Thymus (tissue), 11 donors: Measurements from ENCODE around the gene MAD1L1. TPM values are rescaled to one million over a fixed set of nuclear protein-coding genes. Genes with fewer than 3 reads are reported as not detected.
"Not testable (repeated sequence)": the region's sequence is repeated elsewhere in the genome, so short reads cannot be mapped to it uniquely, and the experiment has no call there.

Source experiments
- DNase-seq, 9 donors: peaks; one replicate each; pipeline ENCODE4 v3.0.0-alpha.2; 2013; ENCODE audit warnings: low spot score in 9 of 9, low read depth in 6 of 9, missing footprints in 1 of 9
- H3K27ac ChIP-seq, 2 donors: one replicate each; pipeline ENCODE4 v1.5.1; 2013; ENCODE audit warnings: control low read depth in 1 of 2, low read depth in 1 of 2, low read length in 1 of 2, mild to moderate bottlenecking in 1 of 2, moderate library complexity in 1 of 2
- H3K27me3 ChIP-seq, 2 donors: one replicate each; pipeline ENCODE4 v1.5.1; 2013; ENCODE audit warnings: low read length in 1 of 2; ENCODE audit not compliant: control insufficient read depth in 2 of 2, insufficient read depth in 1 of 2
- H3K36me3 ChIP-seq, 2 donors: one replicate each; pipeline ENCODE4 v1.5.1; 2013; ENCODE audit warnings: low read length in 1 of 2, mild to moderate bottlenecking in 1 of 2, moderate library complexity in 1 of 2; ENCODE audit not compliant: control insufficient read depth in 2 of 2, insufficient read depth in 2 of 2
- H3K4me1 ChIP-seq, 2 donors: one replicate each; pipeline ENCODE4 v1.5.1; 2013; ENCODE audit warnings: low read length in 2 of 2; ENCODE audit not compliant: control insufficient read depth in 2 of 2, insufficient read depth in 2 of 2
- H3K4me3 ChIP-seq, 2 donors: one replicate each; pipeline ENCODE4 v1.5.1; 2013; ENCODE audit warnings: low read length in 2 of 2, control low read depth in 1 of 2, mild to moderate bottlenecking in 1 of 2
- H3K9me3 ChIP-seq, 2 donors: one replicate each; pipeline ENCODE4 v1.5.1; 2013; ENCODE audit warnings: low read length in 1 of 2, mild to moderate bottlenecking in 1 of 2; ENCODE audit not compliant: control insufficient read depth in 2 of 2, insufficient read depth in 1 of 2
- WGBS: extraction: QIAGEN DNeasy Blood & Tissue Kit; methylation state at CpG from one replicate; pipeline ENCODE4 v1.1.7; 2013; 5-methylcytosine and 5-hydroxymethylcytosine counted together
- polyA plus RNA-seq: library from polyadenylated mRNA; stranded (reverse); fragments of 200-250 nt; gene quantifications from one replicate; pipeline ENCODE4 v1.2.3, GENCODE V29; 2013
- total RNA-seq: library from RNA; stranded (reverse); fragments of 120-200 nt; gene quantifications from one replicate; pipeline ENCODE4 v1.2.4, GENCODE V29; 2013
- donor health status: healthy.

MAD1L1 gene
- total and polyA plus RNA-seq, 2 donors, result 93.3 to 103 TPM

- Histone ChIP-seq H3K4me1 (peaks cover 22 to 73% of the 10 kb centered on the region in 2 donors), H3K4me3 (peak overlapping the region in 1 of 2 donors; percentile 43), H3K27me3 (no peaks in the 10 kb centered on the region), H3K36me3 (peaks cover 10 to 33% of the 10 kb centered on the region in 2 donors), H3K9me3 (peaks cover 0 to 11% of the 10 kb centered on the region in 2 donors), H3K27ac (peak overlapping the region in 1 of 2 donors; percentile 86)
- 96% methylated on average over 13 of the region's 13 CpGs for WGBS
- peak in 1 of 9 donors; percentile 29 for DNase-seq
These were observed 167.2 kb downstream of the MAD1L1 start for GRCh38 chr7:2065528-2065927.

- no peak for DNase-seq
- H3K36me3 ChIP-seq, result peaks cover 13 to 30% of the 10 kb centered on the region in 2 donors
- no peak overlapping the region for H3K27ac ChIP-seq
- H3K4me3 ChIP-seq, result no peak overlapping the region
- H3K9me3 ChIP-seq, result peaks cover 4 to 25% of the 10 kb centered on the region in 2 donors
- H3K27me3 ChIP-seq, result no peaks in the 10 kb centered on the region
- WGBS, result 83% methylated on average over 24 of the region's 24 CpGs
- H3K4me1 ChIP-seq, result peaks cover 18 to 55% of the 10 kb centered on the region in 2 donors
These were observed 169.0 kb downstream of the MAD1L1 start for GRCh38 chr7:2063563-2064260.

DNA sequence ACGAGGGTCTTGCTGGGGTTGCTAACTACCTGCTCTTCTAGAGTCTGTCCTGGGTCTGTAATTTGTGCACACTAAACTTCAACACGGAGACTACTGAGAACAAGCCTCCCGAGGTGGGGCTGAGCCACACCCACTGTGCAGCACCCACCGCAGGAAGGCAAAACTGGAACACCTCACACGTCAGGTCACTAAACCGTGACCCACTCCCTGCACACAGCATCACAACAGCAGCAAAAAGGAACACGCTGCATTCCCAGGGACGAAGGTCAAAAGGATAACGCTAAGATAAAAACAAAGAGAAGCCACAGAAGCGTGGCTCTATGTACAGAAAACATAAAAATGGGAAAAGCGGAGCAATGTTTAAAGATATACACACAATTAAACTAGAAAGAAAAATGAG is 170.1 kb downstream of the MAD1L1 start:
- Histone ChIP-seq H3K9me3 (peaks cover 4 to 25% of the 10 kb centered on the region in 2 donors), H3K27ac (no peak overlapping the region), H3K4me1 (peaks cover 18 to 44% of the 10 kb centered on the region in 2 donors), H3K36me3 (peaks cover 11 to 27% of the 10 kb centered on the region in 2 donors), H3K27me3 (no peaks in the 10 kb centered on the region), H3K4me3 (no peak overlapping the region)
- no peak for DNase-seq
- 96% methylated on average over 11 of the region's 11 CpGs for WGBS

- Histone ChIP-seq H3K27me3 (no peaks in the 10 kb centered on the region), H3K36me3 (peaks cover 9 to 21% of the 10 kb centered on the region in 2 donors), H3K4me3 (no peak overlapping the region), H3K4me1 (peaks cover 6 to 33% of the 10 kb centered on the region in 2 donors), H3K27ac (no peak overlapping the region), H3K9me3 (peaks cover 4 to 25% of the 10 kb centered on the region in 2 donors)
- WGBS, result 98% methylated on average over 11 of the region's 11 CpGs
- DNase-seq, result no peak
These were observed 172.0 kb downstream of the MAD1L1 start for GRCh38 chr7:2060701-2061100.

DNA sequence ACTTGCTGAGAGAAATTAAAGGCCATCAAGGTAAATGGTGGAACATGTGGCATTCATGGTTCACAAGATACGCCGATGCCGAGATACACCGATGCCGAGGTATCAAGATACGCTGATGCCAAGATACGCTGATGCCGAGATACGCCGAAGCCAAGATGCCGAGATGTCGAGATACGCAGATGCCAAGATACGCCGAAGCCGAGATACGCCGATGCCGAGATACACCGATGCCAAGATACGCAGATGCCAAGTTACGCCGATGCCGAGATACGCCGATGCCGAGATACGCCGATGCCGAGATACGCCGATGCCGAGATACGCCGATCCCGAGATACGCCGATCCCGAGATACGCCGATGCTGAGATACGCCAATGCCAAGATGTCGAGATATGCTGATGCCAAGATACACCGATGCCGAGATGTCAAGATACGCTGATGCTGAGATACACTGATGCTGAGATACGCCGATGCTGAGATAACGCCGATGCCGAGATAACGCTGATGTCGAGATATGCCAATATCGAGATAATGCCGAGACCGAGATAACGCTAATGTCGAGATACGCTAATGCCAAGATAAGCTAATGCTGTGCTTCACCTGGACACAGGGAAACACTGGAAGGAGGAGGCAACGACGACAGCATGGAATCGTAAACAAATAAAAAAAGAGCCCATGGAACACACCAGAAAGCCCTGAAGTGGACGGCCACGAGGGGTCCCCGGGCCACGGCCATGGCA is 172.6 kb downstream of the MAD1L1 start:
- Histone ChIP-seq H3K4me3 (no peak overlapping the region), H3K36me3 (peaks cover 9 to 24% of the 10 kb centered on the region in 2 donors), H3K27me3 (no peaks in the 10 kb centered on the region), H3K9me3 (peaks cover 4 to 25% of the 10 kb centered on the region in 2 donors), H3K27ac (no peak overlapping the region), H3K4me1 (peaks cover 0 to 29% of the 10 kb centered on the region in 2 donors)
- WGBS, result 97% methylated on average over 66 of the region's 66 CpGs
- no peak for DNase-seq

DNA sequence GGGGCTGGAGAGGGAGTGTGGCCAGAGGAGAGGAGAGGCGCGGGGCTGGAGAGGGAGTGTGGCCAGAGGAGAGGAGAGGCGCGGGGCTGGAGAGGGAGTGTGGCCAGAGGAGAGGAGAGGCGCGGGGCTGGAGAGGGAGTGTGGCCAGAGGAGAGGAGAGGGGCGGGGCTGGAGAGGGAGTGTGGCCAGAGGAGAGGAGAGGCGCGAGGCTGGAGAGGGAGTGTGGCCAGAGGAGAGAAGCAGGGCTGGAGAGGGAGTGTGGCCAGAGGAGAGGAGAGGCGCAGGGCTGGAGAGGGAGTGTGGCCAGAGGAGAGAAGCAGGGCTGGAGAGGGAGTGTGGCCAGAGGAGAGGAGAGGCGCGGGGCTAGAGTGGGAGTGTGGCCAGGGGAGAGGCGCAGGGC is 174.5 kb downstream of the MAD1L1 start:
- peaks cover 16 to 19% of the 10 kb centered on the region in 2 donors for H3K36me3 ChIP-seq
- H3K4me3 ChIP-seq, H3K27me3 ChIP-seq, H3K27ac ChIP-seq, DNase-seq: not testable (repeated sequence)
- WGBS, result over 99% methylated on average over 6 of the region's 13 CpGs
- peaks cover 4 to 25% of the 10 kb centered on the region in 2 donors for H3K9me3 ChIP-seq
- peaks cover 0 to 17% of the 10 kb centered on the region in 2 donors for H3K4me1 ChIP-seq

DNA sequence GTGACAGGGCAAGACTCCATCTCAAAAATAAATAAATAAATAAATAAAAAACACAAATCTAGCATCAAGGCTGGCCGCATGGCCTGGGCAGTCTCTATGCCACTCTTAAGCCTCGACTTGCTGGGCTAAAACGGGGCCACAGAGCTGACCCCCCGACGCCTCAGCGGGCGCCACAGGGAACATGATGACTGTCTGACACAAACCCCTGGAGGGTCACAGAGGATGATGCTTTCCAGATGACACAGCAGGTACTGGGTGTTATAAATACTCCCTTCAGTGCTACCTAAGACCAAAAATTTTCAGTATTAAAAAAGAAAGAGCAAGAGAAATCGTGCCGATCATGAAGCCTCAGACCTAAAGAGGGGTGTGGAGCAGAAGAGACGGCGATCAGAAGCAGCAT is 176.8 kb downstream of the MAD1L1 start:
- Histone ChIP-seq H3K4me3 (no peak overlapping the region), H3K36me3 (peaks cover 12 to 18% of the 10 kb centered on the region in 2 donors), H3K27ac (no peak overlapping the region), H3K27me3 (no peaks in the 10 kb centered on the region), H3K4me1 (peaks cover 4 to 29% of the 10 kb centered on the region in 2 donors), H3K9me3 (peaks cover 4 to 18% of the 10 kb centered on the region in 2 donors)
- 97% methylated on average over 11 of the region's 11 CpGs for WGBS
- DNase-seq, result no peak

DNA sequence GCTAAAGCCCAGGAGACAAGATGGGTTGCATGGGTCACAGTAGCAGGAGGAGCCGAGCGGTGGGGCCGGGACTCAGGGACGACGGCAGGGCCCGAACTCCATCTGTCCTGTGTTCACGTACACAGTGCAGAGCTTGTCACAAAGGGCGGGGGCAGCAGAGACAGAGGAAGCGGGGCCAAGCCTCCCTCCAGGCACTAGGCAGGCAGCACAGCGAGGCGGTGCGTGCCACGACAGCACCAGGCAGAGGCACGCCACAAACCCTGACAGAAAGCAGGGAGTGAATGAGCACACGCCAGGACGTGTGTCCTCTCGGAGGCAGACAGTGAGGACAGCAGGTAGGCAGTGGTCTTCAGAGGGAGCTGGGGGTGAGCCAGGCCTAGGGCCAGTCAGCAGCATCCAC is 177.8 kb downstream of the MAD1L1 start:
- 93% methylated on average over 17 of the region's 17 CpGs for WGBS
- H3K27ac ChIP-seq, result no peak overlapping the region
- peaks cover 4 to 38% of the 10 kb centered on the region in 2 donors for H3K4me1 ChIP-seq
- no peak for DNase-seq
- no peak overlapping the region for H3K4me3 ChIP-seq
- H3K36me3 ChIP-seq, result peaks cover 12 to 23% of the 10 kb centered on the region in 2 donors
- H3K9me3 ChIP-seq, result peaks cover under 1 to 8% of the 10 kb centered on the region in 2 donors
- H3K27me3 ChIP-seq, result no peaks in the 10 kb centered on the region

- Histone ChIP-seq H3K27me3 (no peaks in the 10 kb centered on the region), H3K36me3 (peaks cover 12 to 20% of the 10 kb centered on the region in 2 donors), H3K27ac (no peak overlapping the region), H3K4me1 (peaks cover 4 to 45% of the 10 kb centered on the region in 2 donors), H3K9me3 (no peaks in the 10 kb centered on the region), H3K4me3 (no peak overlapping the region)
- no peak for DNase-seq
- 97% methylated on average over 13 of the region's 13 CpGs for WGBS
These were observed 179.3 kb downstream of the MAD1L1 start for GRCh38 chr7:2053395-2053794.
